G401.6 (cell line): ENCODE results near the gene LGALS1.
"Not testable (repeated sequence)": the region's sequence is repeated elsewhere in the genome, so short reads cannot be mapped to it uniquely, and the experiment has no call there.

ENCODE experiments used
- FAIRE-seq: peaks from 2 replicates; lab custom pipeline; 2012; peaks lifted over from hg19 to GRCh38; lab: Jason Lieb, UNC

The LGALS1 gene

DNA sequence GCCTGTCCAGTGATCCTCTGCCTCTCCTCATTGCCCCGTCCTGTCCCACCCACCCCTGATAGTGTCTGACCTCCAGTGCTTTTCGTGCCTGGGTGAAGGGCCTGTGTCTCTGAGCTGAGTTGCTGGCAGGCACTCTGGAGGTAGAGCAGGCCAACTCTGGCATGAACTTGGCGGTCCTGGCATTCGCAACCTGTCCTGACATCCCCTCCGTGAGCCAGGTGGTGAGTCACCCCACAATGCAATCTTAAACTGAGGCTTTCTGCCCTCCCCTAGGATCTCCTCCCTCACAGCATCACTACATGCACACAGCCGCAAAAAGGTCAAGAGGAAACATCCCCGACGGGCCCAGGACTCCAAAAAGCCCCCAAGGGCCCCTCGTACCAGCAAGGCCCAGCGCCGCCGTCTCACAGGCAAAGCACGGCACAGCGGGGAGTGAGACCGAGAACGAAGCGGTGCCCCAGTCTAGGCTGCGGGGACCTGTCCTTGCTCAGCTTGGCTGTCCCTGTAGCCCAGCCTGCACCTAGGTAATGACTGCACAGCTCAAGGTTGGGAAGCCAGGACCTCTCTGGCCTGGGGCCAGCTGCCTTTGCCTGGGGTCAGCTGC is 15.6 kb downstream of the LGALS1 start:
- no peak for FAIRE-seq

DNA sequence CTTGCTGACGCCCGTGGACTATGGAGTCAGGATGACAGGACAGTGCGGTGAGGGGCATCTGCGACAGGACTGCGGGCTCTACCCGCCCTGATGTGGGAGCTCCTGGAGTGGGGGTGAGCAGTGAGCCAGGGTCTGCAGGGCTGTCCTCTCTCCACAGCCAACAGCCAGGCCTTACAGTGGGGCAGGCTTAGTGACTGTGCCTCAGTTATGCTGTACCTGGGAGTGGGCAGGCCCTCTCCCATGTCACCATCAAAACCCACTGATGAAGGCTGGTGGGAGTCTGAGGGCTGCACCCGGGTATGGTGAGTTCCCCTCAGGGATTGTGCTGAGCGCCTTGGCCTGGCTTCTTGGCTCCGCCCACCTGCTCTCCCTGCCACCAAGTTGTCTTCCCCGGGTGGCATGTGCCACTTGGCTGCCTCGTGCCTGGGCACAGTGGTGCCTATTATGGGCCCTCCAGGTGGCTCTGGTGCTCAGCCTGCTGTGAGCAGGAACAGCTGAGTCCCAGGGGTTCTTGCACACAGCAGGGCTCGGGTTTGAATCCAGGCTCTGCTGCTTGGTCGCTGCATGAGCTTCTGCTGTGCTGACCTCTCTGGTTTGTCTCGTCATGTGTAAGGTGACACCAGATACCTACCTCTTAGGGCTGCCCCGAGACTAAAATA is 17.3 kb downstream of the LGALS1 start:
- no peak for FAIRE-seq

DNA sequence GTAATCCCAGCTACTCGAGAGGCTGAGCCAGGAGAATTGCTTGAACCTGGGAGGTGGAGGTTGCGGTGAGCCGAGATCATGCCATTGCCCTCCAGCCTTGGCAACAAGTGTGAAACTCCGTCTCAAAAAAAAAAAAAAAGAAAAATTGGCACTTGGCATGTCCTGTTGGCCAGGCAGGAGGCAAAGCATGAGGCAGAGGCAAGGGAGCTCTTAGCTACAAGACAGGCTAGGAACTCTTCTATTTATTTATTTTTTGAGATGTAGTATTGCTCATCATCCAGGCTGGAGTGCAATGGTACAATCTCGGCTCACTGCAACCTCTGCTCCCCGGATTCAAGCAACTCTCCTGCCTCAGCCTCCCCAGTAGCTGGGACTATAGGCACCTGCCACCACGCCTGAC is 18.7 kb downstream of the LGALS1 start:
- FAIRE-seq: not testable (repeated sequence)

DNA sequence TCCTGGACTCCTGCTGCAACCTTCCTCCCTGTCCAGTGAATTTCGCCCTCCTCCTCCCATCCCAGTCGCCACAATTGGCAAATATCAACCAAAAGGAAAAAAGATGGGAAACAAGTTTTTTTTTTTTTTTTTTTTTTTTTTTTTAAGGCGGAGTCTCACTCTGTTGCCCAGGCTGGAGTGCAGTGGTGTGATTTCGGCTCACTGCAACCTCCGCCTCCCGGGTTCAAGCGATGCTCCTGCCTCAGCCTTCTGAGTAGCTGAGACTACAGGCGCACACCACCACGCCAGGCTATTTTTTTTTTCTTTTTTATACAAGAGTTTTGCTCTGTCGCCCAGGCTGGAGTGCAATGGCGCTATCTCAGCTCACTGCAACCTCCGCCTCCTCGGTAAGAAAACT is 20.8 kb downstream of the LGALS1 start:
- FAIRE-seq: not testable (repeated sequence)

DNA sequence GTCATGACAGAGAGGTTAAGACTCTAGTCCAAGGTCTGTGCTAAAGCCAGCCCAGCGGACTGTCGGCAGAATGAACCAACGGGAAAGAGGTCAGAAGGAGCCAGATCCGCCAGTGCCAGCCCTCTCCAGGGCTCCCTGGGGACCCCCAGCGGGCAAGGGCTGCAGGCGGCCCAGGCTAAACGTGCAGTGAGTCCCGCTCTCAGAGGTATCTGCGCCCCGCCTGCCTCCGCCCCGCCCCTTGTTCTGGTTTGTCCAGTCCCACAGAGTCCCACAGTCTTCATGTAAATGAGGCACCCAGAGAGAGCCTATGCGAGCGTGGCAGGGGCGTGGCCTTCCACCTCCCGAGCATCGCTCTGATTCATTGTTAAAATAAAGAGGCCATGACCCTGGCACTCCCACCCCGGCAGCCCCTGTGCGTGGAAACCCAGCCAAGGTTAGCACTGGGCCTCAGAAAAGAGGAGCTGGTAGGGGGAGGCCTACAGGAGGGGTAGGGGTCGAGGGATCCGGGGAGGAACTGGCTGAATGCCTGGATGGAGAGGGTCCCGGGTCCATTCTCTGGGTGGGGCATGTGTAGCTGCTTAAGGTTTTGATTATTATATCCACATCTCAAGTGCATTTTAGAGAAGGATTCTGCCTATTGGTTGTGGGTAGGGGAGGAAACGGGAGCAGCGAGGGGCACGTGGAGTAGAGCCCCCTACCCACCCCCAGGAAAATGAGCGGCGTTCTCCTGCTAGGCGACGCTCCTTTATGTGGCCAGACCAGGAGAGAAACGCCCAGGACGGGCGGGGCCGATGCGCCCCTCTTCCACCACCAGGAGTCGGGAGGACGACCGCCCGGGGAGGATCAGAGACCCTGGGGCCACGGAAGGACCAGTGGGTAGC is 21.5 kb downstream of the LGALS1 start, which contains the start of gene TRIOBP:
Gene TRIOBP (plus strand): TSS at position 392 of the 881 bp plus-strand sequence. CDS start 4,318 bp downstream, outside the sequence.
- peak; percentile 99 for FAIRE-seq

DNA sequence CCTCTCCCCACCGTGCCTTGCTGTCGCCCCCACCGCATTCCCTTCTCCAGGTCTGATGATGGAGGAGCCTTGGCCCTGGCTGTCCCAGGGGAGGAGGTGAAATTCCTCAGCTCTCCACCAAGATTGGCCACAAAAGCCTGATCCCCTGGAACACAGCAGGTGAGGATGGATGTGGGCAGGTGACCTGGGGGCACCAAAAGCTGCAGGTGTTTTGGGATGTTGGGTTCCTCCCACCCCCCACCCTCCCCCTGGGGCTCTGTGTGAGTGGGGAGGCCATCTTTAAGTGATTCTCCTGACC is 22.1 kb downstream of the LGALS1 start:
- FAIRE-seq: no peak

DNA sequence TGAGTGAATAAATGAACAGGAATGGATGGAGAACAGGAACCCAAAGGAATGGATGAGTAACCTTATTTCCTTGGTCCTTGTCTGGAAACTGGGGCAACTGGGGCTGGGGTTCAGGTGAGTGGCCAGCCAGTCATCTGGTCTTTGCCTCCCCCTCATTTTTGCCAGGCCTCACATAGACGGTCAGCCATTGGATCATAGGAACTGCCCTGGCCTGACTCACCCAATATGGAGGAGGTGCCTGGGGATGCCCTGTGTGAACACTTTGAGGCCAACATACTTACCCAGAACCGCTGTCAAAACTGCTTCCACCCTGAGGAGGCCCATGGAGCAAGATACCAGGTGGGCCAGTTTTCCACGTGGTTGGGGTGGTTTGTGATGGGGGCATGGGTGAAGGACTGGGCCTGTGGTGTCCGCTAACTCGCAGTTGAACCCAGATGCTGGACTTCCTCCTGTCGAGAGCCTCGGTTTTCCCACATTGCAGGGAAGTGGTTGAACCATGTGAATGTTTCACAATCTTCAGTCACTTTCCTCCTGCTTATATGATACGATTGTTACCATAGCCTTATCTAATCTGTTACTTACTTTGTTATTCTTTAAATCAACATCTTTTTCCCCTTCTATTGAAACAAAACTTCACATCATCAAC is 25.8 kb downstream of the LGALS1 start:
- no peak for FAIRE-seq

DNA sequence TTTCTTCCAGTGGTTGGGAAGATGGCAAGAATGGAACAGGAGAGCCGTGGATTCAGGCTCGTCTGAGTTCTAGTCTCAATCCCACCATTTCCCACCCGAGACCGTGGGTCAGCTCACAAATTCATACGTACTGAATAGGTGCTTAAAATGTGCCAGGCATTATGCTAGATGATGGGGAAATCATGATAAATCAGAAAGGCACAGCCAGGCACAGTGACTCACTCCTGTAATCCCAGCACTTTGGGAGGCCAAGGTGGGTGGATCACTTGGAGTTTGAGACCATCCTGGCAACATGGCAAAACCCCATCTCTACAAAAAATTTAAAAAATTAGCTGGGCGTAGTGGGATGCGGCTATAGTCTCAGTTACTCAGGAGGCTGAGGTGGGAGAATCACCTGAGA is 28.5 kb downstream of the LGALS1 start:
- no peak for FAIRE-seq

DNA sequence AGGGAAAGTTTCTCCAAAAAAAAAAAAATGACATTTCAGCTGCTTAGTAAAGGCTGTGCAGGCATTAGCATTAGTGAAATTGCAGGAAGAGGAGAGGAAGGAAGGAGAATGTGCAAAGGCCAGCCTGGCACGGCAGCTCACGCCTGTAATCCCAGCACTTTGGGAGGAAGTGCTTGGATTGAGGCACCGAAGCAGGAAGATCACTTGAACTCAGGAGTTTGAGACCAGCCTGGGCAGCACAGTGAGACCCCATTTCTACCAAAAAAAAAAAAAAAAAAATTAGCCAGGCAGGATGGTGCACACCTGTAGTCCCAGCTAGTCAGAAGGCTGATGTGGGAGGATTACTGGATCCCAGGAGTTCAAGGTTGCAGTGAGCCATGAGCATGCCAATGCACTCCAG is 29.2 kb downstream of the LGALS1 start:
- FAIRE-seq: no peak

DNA sequence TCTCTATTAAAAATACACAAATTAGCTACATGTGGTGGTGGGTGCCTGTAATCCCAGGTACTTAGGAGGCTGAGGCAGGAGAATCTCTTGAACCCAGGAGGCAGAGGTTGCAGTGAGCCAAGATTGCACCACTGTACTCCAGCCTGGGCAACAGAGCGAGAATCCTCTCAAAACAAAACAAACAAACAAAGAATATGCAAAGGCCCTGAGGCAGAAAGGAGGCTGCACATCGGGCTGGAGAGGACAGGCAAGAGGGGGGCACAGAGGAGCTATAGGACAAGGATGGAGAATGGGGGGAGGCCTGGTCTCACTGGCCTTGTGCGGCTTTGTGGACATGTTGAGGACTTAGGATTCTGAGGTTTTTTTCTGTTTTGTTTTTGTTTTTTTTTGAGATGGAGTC is 29.8 kb downstream of the LGALS1 start:
- no peak for FAIRE-seq

DNA sequence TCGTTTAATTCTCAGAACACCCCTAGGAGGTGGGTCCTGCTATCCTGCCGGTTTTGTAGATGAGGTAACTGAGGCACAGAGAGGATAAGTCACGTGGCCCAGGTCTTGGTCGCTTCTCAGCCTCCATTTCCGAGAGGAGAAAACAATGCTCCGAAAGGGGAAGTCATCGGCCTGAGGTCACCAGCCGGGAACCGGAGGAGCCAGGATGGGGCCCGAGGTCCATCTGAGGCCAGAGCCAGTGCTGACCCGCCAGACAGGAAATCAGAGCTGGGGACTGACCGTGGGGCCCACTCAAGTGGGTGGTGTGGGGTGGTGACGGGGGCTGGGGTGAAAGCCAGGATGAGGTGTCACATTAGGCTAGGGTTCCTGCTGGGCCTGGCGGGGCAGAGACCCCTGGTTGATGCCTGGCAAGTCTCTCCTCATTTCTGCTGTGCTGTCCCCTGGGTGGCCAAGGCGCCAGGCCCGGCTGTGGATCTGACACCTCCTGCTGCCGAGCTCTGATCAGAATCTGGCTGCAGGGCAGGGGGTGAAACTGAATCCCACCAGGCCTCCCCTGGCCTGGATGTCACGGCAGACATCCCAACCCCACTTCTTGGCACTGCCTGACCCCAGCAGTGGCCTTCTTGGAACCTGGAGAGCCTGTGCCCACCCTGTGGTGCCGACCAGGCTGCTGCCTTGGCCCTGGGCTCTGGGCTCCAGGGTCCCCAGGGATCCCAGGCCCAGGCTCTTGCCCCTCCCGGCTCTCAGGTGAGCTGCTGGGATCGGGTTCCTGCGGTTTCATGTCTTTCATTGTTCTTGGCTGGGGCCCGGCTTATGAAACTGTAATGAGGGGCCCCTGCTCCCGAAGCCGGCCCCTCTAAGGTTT is 33.4 kb downstream of the LGALS1 start:
- no peak for FAIRE-seq

DNA sequence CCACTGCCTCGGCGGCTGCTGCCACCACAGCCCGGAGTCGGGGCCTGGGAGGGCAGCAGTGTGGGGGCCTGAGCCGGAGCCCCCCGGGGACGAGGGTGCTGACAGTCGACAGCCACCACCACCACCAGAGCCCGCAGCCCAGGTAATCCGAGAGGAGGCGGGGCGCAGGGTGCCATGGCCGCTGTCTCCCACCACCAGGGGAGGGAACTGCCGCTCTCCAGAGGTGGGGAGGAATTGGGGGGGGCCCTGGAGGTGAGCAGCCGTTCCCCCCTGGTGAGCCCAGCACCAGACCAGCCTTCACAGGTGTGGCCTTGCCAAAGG is 34.0 kb downstream of the LGALS1 start:
- FAIRE-seq: no peak

DNA sequence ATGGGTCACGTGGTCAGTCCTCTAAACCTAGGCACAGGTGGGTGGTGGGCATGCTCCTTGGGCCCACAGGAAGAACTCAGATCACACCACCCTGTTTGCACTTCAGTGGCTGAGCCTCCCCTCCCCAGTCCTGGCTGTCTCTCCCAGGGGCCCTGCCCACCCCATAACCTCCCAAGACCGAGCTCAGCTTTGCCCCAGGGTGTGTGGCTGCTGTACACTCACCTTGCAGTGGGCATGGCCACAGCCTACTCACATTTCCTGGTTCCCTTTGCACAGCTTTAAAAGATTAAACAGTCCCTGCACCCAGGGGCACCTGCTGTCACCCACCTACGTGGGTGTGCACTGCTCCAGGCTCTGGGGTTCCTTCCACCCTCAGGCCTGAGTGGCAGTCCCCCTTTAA is 35.2 kb downstream of the LGALS1 start:
- FAIRE-seq: no peak

DNA sequence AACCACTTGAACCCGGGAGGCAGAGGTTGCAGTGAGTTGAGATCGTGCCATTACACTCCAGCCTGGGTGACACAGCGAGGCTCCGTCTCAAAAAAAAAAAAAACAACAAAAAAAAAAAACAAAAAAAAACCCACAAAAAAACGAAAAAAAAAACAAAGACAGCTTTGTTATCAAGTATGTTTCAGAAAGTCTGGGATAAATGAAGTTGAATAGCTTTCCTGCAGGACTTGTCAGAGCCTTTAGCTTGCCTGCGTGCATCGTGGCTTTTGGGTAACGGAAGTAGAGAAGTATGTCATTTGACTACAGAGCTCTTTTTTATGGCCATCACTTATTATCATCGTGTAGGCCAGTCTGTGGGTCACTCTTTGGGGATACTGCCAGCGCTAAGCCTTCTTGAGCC is 36.1 kb downstream of the LGALS1 start:
- no peak for FAIRE-seq

DNA sequence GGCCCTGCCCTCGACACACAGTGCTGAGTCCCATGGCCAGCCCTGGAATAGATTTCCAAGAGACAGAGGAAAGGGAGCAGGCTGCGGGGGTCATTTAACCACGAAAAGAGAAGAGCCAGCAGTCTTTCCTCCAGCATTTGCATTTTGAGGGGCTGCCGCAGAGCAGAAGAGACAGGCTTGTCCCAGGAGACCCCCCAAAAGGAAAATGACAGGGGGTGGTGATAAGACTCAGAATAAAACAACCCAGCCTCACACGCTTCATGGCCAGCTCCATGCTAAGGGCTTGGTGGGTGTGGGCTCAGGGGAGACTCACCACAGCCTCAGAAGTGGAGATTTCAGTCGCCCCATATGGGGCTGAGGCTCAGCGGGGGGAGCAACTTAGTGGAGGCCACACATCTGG is 38.3 kb downstream of the LGALS1 start:
- FAIRE-seq: no peak

DNA sequence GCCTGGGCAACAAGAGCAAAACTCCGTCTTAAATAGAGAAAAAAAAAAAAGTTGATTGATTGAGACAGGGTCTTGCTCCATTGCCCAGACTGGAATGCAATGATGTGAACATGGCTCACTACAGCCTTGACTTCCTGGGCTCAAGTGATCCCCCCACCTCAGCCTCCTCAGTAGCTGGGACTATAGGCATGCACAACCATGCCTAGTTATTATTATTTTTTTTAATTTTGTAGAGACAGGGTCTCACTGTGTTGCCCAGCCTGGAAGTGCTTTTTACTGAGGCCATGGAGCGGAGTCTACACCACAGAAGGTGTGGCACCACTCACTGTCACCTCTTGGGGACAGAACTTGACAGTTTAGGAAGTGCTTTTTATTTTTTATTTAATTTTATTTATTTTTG is 39.2 kb downstream of the LGALS1 start:
- no peak for FAIRE-seq

DNA sequence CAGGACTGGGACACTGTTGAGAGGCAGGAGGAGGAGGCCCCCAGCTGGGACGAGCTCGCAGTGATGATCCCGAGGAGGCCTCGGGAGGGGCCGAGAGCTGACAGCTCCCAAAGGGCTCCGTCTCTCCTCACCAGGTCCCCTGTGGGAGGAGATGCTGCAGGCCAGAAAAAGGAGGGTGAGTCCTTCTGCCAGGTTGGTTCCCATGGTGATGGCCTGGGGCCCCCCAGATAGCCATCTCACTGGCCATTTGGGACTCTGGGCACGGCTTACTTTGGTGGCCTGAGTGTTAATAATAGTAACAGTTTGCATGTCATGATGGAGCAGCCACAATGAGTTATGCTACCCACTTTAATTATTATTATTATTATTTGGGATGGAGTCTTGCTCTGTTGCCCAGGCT is 40.3 kb downstream of the LGALS1 start:
- no peak for FAIRE-seq

DNA sequence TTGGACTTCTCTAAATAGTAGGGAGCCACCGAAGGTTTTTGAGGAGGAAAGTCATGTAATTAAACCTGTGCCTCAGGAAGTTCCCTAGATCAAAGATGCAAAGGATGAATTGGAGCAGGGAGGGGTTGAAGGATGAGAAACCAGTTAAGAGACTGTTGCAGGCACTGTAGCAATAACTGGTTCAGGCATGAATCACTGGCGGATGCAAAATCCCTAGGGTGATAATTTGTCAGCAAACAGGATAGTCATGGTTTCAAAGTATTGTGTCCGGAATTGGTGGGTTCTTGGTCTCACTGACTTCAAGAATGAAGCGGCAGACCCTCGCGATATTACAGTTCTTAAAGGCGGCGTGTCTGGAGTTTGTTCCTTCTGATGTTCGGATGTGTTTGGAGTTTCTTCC is 41.3 kb downstream of the LGALS1 start:
- FAIRE-seq: no peak

DNA sequence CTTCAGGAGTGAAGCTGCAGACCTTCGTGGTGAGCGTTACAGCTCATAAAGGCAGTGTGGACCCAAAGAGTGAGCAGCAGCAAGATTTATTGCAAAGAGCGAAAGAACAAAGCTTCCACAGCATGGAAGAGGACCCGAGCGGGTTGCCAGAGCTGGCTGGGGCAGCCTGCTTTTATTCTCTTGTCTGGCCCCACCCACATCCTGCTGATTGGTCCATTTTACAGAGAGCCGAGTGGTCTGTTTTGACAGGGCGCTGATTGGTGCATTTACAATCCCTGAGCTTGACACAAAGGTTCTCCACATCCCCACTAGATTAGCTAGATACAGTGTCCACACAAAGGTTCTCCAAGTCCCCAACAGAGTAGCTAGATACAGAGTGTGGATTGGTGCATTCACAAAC is 41.8 kb downstream of the LGALS1 start:
- not testable (repeated sequence) for FAIRE-seq

DNA sequence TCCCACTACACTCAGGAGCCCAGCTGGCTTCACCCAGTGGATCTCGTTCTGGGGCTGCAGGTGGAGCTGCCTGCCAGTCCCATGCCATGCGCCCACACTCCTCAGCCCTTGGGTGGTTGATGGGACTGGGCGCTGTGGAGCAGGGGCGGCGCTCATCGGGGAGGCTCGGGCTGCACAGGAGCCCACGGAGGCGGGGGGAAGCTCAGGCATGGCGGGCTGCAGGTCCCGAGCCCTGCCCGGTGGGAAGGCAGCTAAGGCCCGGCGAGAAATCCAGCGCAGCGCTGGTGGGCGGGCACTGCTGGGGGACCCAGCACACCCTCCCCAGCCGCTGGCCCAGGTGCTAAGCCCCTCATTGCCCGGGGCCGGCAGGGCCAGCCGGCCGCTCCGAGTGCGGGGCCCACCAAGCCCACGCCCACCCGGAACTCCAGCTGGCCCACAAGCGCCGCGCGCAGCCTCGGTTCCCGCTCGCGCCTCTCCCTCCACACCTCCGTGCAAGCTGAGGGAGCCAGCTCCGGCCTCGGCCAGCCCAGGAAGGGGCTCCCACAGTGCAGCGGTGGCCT is 42.4 kb downstream of the LGALS1 start:
- FAIRE-seq: not testable (repeated sequence)

DNA sequence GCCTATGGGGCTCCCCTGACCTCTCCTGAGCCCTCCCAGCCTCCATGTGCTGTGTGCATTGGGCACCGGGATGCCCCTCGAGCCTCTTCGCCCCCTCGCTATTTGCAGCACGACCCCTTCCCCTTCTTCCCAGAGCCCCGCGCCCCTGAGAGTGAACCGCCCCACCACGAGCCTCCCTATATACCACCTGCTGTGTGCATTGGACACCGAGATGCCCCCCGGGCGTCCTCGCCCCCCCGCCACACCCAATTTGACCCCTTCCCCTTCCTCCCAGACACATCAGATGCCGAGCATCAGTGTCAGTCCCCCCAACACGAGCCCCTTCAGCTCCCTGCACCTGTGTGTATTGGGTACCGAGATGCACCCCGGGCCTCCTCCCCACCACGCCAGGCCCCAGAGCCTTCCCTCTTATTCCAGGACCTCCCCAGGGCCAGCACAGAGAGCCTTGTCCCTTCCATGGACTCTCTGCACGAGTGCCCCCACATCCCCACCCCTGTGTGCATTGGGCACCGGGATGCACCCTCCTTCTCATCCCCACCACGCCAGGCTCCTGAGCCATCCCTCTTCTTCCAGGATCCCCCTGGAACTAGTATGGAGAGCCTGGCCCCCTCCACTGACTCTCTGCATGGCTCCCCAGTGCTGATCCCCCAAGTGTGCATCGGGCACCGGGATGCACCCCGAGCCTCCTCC is 50.3 kb downstream of the LGALS1 start:
- no peak for FAIRE-seq
